Endothelial cell of umbilical vein (primary cell): ENCODE results near the gene FAHD1. TPM values are rescaled to one million over a fixed set of nuclear protein-coding genes. Genes with fewer than 3 reads are reported as not detected.

ENCODE experiments used
- BruUV-seq: library from RNA; stranded (reverse); fragments of 400-500 nt; replicated peaks from 2 replicates; lab custom pipeline; 2021; lab: Mats Ljungman, UMichigan
- CTCF ChIA-PET: fragments of 300-600, 350-600 bp; sonication (Branson Sonifier 250); formaldehyde crosslinking; loops from one replicate; lab custom pipeline; 2021; ENCODE audit warnings: antibody characterized with exemption, inconsistent platforms; lab: Charles Lee
- POLR2A ChIA-PET: fragments of 300-600, 350-600 bp; sonication (Branson Sonifier 250); formaldehyde crosslinking; loops from one replicate; lab custom pipeline; 2021; ENCODE audit warnings: antibody characterized with exemption, inconsistent platforms; lab: Charles Lee
- DNase-seq: peaks from one replicate; pipeline ENCODE4 v3.0.0-alpha.2; 2011; ENCODE audit warnings: low read depth, low spot score
- FAIRE-seq: peaks from 2 replicates; lab custom pipeline; 2011; peaks lifted over from hg19 to GRCh38; lab: Jason Lieb, UNC
- H2AFZ ChIP-seq: 2 replicates; pipeline ENCODE4 v1.6.0; 2012; ENCODE audit warnings: low read depth, low read length, control low read depth, inconsistent platforms
- H3K27ac ChIP-seq: 2 replicates; pipeline ENCODE4 v1.5.1; 2011; ENCODE audit warnings: low read depth, mild to moderate bottlenecking, control low read depth, low read length, moderate library complexity; ENCODE audit not compliant: insufficient read depth
- H3K27me3 ChIP-seq, 2 experiments: 2 replicates each; pipeline versions ENCODE4 v1.6.0 to v1.6.1; 2011; ENCODE audit warnings: low read length in 2 of 2, mixed read lengths in 1 of 2; ENCODE audit not compliant: control insufficient read depth in 2 of 2, insufficient read depth in 2 of 2
- H3K36me3 ChIP-seq, 2 experiments: 2 replicates in 1 of 2; 3 replicates in 1 of 2; pipeline ENCODE4 v1.5.1; 2011; ENCODE audit warnings: low read length in 2 of 2, mild to moderate bottlenecking in 1 of 2, moderate library complexity in 1 of 2; ENCODE audit not compliant: control insufficient read depth in 2 of 2, insufficient read depth in 2 of 2; ENCODE audit errors: extremely low read depth in 1 of 2
- H3K4me1 ChIP-seq: 3 replicates; pipeline ENCODE4 v1.5.1; 2011; ENCODE audit warnings: mild to moderate bottlenecking, low read length; ENCODE audit not compliant: control insufficient read depth, insufficient read depth; ENCODE audit errors: extremely low read depth
- H3K4me2 ChIP-seq: 2 replicates; pipeline ENCODE4 v1.6.1; 2011; ENCODE audit warnings: low read length, control low read depth, mixed read lengths; ENCODE audit not compliant: insufficient read depth
- H3K4me3 ChIP-seq, 3 experiments: fragments of 200-600 bp in 1 of 3; sonication (generic), shearing (Covaris generic) in 1 of 3; replicated peaks in 1 of 3; 2 replicates each; pipeline ENCODE4 v1.5.1; 2011 to 2016; ENCODE audit warnings: control low read depth in 3 of 3, low read length in 3 of 3, mild to moderate bottlenecking in 2 of 3, inconsistent platforms in 1 of 3, low read depth in 1 of 3, moderate library complexity in 1 of 3; ENCODE audit not compliant: insufficient read depth in 1 of 3
- H3K79me2 ChIP-seq: 2 replicates; pipeline ENCODE4 v1.6.0; 2012; ENCODE audit warnings: low read length, inconsistent platforms; ENCODE audit not compliant: control insufficient read depth, insufficient read depth
- H3K9ac ChIP-seq: replicated peaks from 2 replicates; pipeline ENCODE3; 2011; ENCODE audit warnings: low read length, control low read depth; ENCODE audit not compliant: insufficient read depth; ENCODE audit errors: extremely low read depth
- H3K9me1 ChIP-seq: replicated peaks from 3 replicates; pipeline ENCODE4 v1.6.0; 2011; ENCODE audit warnings: mild to moderate bottlenecking, low read length; ENCODE audit not compliant: control insufficient read depth, insufficient read depth; ENCODE audit errors: extremely low read depth
- H3K9me3 ChIP-seq: replicated peaks from 2 replicates; pipeline ENCODE4 v1.5.1; 2012; ENCODE audit warnings: low read length, inconsistent platforms; ENCODE audit not compliant: control insufficient read depth, insufficient read depth
- H4K20me1 ChIP-seq: replicated peaks from 2 replicates; pipeline ENCODE3; 2011; ENCODE audit warnings: mild to moderate bottlenecking, low read length; ENCODE audit not compliant: control insufficient read depth, insufficient read depth; ENCODE audit errors: extremely low read depth
- CTCF ChIP-seq, 2 donors: IDR thresholded peaks; 1 replicate in 1 of 2; 2 replicates in 1 of 2; pipeline ENCODE4 v1.5.1; 2011; ENCODE audit warnings: low read length in 2 of 2, mild to moderate bottlenecking in 2 of 2, moderate library complexity in 2 of 2, control low read depth in 1 of 2, inconsistent platforms in 1 of 2, low read depth in 1 of 2; ENCODE audit not compliant: insufficient read depth in 1 of 2; ENCODE audit errors: extremely low read depth in 1 of 2
- EZH2 ChIP-seq: IDR thresholded peaks from 2 replicates; pipeline ENCODE4 v1.6.1; 2012; ENCODE audit warnings: borderline replicate concordance, low read depth, mild to moderate bottlenecking, moderate library complexity, low read length, inconsistent platforms; ENCODE audit not compliant: severe bottlenecking
- FOS ChIP-seq: IDR thresholded peaks from 2 replicates; pipeline ENCODE4 v1.6.1; 2011; ENCODE audit warnings: mild to moderate bottlenecking, low read length, moderate library complexity, borderline replicate concordance; ENCODE audit not compliant: insufficient read depth
- MYC ChIP-seq: IDR thresholded peaks from one replicate; pipeline ENCODE4 v1.6.1; 2011; ENCODE audit warnings: mild to moderate bottlenecking, low read depth, low read length
- POLR2A ChIP-seq: IDR thresholded peaks from 2 replicates; pipeline ENCODE4 v1.6.1; 2012; ENCODE audit warnings: low read depth, mild to moderate bottlenecking, control low read depth, low read length
- POLR2AphosphoS5 ChIP-seq: IDR thresholded peaks from 2 replicates; pipeline ENCODE4 v1.6.1; 2012; ENCODE audit warnings: low read depth, mild to moderate bottlenecking, control low read depth, low read length, moderate library complexity; ENCODE audit not compliant: insufficient read depth
- dilution Hi-C: fragments of 300-500 bp; cut with MboI; formaldehyde crosslinking; loops from one replicate; pipeline ENCODE4 v1.15.0; 2019; ENCODE audit warnings: low sequenced_read_pairs; ENCODE audit not compliant: extremely low pct_ligation_motif_present
- intact Hi-C: fragments of 100-400 bp; cut with micrococcal nuclease; formaldehyde crosslinking; loops from one replicate; pipeline ENCODE4 v1.10.0; 2022
- polyA plus RNA-seq, 4 experiments: library from polyadenylated mRNA; depleted of rRNA in 3 of 4; stranded (reverse) in 3 of 4; unstranded in 1 of 4; fragments of >200 nt; gene quantifications; 2 replicates each; pipeline versions ENCODE4 v1.2.1 to v1.2.3, GENCODE V29; 2011 to 2012; ENCODE audit warnings: missing spikeins in 1 of 4
- total RNA-seq: library from RNA; stranded (reverse); gene quantifications from 2 replicates; pipeline ENCODE4 v1.2.3, GENCODE V29; 2021

FAHD1 gene
- total and polyA plus RNA-seq, 2 donors (not counting 3 experiments of a cell fraction or from before 2014, with no cell fraction given): 44.8 to 69.2 TPM

GRCh38 chr16:1810106-1810505, 16.9 kb upstream of the FAHD1 start:
- dilution Hi-C loops: no loop called here

More at GRCh38 chr16:1810106-1810505, 16.9 kb upstream of the FAHD1 start:
- H3K9ac ChIP-seq: no peak overlapping the region
- peaks cover 0 to 26% of the 10 kb centered on the region in 2 experiments for H3K36me3 ChIP-seq
- no peak overlapping the region for H3K27ac ChIP-seq
- H3K79me2 ChIP-seq: no peaks in the 10 kb centered on the region
- CTCF ChIA-PET: no interaction called here
- TF ChIP-seq EZH2 (no peak), FOS (no peak), POLR2A (no peak), POLR2AphosphoS5 (no peak), CTCF (IDR thresholded peaks at IDR 0.05; ENCODE audit: extremely low read depth in 1 of 2, insufficient read depth in 1 of 2, low read depth in 1 of 2, low read length in 2 of 2) (no peak), MYC (no peak)
- DNase-seq: no peak
- H4K20me1 ChIP-seq: no peaks in the 10 kb centered on the region
- POLR2A ChIA-PET: no interaction called here
- no peaks in the 10 kb centered on the region for H3K4me1 ChIP-seq
- no peak overlapping the region for H2AFZ ChIP-seq
- no peak overlapping the region for H3K4me2 ChIP-seq
- no peak overlapping the region for H3K4me3 ChIP-seq
- BruUV-seq: no TSS peak
- no peaks in the 10 kb centered on the region for H3K9me3 ChIP-seq
- no peaks in the 10 kb centered on the region for H3K9me1 ChIP-seq
- no peak for FAIRE-seq
- no peaks in the 10 kb centered on the region for H3K27me3 ChIP-seq
- intact Hi-C loops: no loop called here
